Measurements from ENCODE around the gene TLR1. TPM values are rescaled to one million over a fixed set of nuclear protein-coding genes. Genes with fewer than 3 reads are reported as not detected.
A peak's percentile ranks its signal among the peaks of the same experiment; 100 is the strongest.
"Not testable (repeated sequence)": the region's sequence is repeated elsewhere in the genome, so short reads cannot be mapped to it uniquely, and the experiment has no call there.

The TLR1 gene
- total RNA-seq (2014; rRNA removed): 2.7 and 2.9 TPM in 2 replicates
- 0.61 TPM for polyA plus RNA-seq (2012)

- DNase-seq (ENCODE audit: low read depth): peak; percentile 76
These were observed at the start of gene TLR1 for GRCh38 chr4:38804654-38805295. Gene TLR1, minus strand, starts transcription at chr4:38804791. Its CDS starts 5,960 bp downstream, at chr4:38798831.

- no peak for DNase-seq (ENCODE audit: low read depth)
These were observed 41.4 kb upstream of the TLR1 start for GRCh38 chr4:38846015-38846414.

GRCh38 chr4:38842994-38843393, 38.4 kb upstream of the TLR1 start:
- no peak for DNase-seq (ENCODE audit: low read depth)

DNA sequence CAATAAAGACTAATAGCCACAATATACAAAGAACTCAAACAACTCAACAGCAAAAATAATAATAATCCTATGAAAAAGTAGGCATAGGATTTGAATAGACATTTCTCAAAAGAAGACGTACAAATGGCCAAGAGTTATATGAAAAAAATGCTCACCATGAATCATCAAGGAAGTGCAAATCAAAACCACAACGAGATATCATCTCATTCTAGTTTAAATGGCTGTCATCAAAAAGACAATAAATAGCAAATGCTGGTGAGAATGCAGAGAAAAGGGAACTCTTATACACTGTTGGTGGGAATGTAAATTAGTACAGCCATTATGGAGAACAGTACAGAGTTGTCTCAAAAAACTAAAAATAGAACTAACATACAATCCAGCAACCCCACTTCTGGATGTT, 33.3 kb upstream of the TLR1 start:
- peak; percentile 68 for DNase-seq (ENCODE audit: low read depth)

DNA sequence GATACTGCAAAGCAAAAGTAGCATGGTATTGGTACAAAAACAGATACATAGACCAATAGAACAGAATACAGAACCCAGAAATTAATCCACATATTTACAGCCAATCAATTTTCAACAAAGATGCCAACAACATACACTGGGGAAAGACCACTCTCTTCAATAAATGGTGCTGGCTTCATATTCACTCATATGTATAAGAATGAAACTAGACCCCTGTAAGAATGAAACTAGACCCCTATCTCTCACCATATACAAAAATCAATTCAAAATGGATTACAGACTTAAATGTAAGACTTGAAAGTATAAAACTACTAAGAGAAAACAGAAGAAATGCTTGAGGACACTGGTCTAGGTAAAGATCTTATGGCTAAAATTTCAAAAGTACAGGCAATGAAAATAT, 32.7 kb upstream of the TLR1 start:
- DNase-seq (ENCODE audit: low read depth): no peak

DNA sequence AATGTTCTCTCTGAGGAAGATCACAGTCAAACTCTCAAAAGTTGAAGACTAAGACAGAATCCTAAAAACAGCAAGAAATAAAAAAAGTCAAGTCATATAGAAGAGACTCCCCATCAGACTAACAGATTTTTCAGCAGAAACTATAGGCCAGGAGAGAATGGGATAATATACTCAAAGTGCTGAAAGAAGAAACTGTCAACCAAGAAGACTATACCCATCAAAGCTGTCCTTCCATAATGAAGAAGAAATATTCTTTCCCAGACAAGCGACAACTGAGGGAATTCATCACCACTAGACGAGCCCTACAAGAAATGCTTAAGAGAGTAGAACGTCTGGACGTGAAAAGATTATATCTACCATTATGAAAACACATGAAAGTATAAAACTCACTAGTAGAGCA, 30.0 kb upstream of the TLR1 start:
- no peak for DNase-seq (ENCODE audit: low read depth)

GRCh38 chr4:38832624-38833528, 28.3 kb upstream of the TLR1 start:
- DNase-seq (ENCODE audit: low read depth): no peak

DNA sequence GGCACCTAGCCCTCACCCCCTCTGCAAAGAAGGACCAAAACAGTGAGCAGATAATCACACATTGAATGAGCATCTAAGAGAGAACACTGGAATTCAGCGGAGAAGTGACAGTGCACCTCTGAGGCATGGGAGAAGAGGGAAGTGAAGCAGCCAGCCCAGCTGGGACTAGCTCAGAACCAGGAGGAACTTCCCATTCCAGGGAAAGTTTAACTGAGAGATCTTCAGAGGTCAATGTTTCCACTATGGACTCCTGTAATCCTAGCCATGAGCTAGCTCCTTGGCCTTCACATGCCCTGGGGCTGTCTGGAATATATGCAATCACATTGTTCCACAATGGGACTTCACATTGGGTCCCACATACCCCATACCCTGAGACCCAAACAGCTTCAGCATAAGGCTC, 27.6 kb upstream of the TLR1 start:
- no peak for DNase-seq (ENCODE audit: low read depth)

DNA sequence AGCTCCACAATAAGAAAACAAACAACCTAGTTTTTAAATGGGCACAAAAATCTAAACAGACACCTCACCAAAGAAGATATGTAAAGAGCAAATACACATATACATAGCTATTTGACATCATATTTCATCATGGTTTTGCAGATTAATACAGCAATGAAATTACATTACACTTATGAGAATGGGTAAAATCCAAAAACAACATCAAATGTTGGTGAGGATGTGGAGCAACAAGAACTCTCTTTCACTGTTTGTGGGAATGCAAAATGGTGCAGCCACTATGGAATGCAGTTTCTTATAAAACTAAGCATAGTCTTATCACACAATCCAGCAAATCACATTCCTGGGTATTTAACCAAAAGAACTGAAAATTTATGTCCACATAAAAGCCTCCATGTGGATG, 27.1 kb upstream of the TLR1 start:
- DNase-seq (ENCODE audit: low read depth): no peak

GRCh38 chr4:38829237-38829636, 24.6 kb upstream of the TLR1 start:
- no peak for DNase-seq (ENCODE audit: low read depth)

GRCh38 chr4:38823766-38824165, 19.2 kb upstream of the TLR1 start:
- no peak for DNase-seq (ENCODE audit: low read depth)

DNA sequence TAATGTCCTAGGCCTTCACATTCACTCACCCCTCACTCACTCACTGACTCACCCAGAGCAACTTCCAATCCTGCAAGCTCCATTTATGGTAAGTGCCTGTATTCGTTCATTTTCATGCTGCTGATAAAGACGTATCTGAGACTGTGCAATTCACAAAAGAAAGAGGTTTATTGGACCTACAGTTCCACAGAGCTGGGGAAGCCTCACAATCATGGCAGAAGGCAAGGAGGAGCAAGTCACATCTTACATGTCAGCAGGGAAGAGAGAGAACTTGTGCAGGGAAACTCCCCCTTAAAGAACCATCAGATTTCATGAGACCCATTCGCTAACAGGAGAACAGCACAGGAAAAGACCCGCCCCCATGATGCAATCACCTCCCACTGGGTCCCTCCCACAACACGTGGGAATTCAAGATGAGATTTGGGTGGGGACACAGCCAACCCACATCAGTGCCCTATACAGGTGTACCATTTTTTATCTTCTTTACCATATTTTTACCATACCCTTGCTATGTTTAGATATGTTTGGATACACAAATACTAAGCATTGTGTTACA, 18.2 kb upstream of the TLR1 start:
- no peak for DNase-seq (ENCODE audit: low read depth)

DNA sequence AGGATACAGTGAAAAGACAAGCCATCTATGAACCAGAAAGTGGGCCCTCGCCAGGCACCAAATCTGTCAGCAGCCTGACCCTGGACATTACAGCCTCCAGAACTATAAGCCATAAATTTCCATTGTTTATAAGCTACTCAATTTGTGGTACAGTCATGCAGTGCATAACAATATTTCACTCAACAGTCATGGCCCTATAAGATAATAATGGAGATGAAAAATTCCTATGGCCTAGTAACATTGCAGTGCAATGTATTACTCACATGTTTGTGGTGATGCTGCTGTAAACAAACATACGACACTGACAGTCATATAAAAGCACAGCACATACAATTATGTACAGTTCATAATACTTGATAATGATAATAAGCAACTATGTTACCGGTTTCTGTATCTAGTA, 17.1 kb upstream of the TLR1 start:
- no peak for DNase-seq (ENCODE audit: low read depth)

DNA sequence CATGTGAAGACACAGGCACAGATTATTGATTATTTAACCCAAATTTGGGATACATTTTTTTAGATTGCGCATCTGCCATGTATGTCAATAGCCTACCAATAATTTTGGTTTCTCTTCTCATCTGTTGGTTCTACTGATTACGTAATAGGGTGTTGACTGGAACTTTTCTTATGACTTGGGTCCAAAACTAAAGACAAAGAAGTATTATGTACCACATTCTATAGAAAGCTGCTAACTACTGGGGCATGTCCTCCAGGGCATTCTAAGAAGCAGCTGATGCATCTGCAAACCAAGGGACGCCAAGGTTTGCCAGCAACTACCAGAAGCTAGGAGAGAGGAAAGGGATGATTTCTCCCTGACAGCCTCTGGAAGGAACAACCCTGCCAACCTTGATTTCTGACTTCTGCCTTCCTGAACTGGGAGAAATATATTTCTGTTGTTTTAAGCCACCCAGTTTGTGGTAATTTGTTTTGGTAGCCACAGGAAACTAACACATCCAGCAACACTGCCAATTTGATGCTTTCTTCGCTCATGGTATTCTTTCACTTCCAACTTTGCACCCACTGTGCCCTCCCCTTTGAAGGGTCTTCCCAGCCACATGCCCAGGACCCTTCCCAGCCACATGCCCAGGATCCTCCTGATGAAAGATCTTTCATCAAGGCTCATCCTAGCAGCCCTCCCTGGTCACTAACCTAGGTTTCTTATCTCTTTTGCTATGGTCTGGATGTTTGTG, 15.9 kb upstream of the TLR1 start:
- DNase-seq (ENCODE audit: low read depth): no peak

DNA sequence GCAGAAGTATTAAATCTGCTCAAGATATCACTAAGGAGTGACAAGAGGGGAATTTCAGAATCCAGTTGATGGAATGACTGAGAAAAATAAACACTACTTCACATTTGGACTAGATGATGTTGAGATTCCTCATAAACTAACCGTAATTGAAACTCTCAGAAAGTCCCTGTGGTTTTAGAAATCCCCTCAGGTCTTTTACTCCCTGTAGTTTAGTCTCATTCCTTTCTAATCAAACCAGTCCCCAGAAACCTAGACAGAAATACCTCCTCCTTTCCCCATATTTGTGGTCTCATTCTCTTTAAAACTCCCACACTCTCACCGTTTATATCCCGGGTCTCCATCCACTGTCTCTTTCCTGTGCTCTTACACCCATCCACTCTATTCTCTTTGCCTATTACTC, 15.0 kb upstream of the TLR1 start:
- DNase-seq (ENCODE audit: low read depth): no peak

- DNase-seq (ENCODE audit: low read depth): no peak
These were observed 13.9 kb upstream of the TLR1 start for GRCh38 chr4:38818441-38818976.

GRCh38 chr4:38815885-38816782, 11.5 kb upstream of the TLR1 start:
- no peak for DNase-seq (ENCODE audit: low read depth)

- no peak for DNase-seq (ENCODE audit: low read depth)
These were observed 9.8 kb upstream of the TLR1 start for GRCh38 chr4:38814386-38814785.

- DNase-seq (ENCODE audit: low read depth): no peak
These were observed 6.7 kb upstream of the TLR1 start for GRCh38 chr4:38811297-38811696.

- not testable (repeated sequence) for DNase-seq (ENCODE audit: low read depth)
These were observed 2.9 kb upstream of the TLR1 start for GRCh38 chr4:38807462-38807861.

DNA sequence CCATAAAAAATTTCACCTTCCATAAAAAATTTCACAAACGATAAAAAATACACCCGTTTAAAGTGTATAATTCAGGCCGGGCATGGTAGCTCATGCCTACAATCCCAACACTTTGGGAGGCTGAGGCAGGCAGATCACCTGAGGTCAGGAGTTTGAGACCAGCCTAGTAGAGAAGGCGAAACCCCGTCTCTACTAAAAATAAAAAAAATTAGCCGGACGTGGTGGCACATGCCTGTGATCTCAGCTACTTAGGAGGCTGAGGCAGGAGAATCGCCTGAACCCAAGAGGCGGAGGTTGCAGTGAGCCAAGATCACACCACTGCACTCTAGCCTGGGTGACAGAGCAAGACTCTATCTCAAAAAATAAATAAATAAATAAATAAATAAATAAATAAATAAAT, 1.7 kb upstream of the TLR1 start:
- DNase-seq (ENCODE audit: low read depth): not testable (repeated sequence)
